ENCODE results near the gene RIPOR2.

- TF ChIP-seq PRDM1 (tag by site-specific recombination; IDR thresholded peaks at IDR 0.05) (no peak), CTCF (tag by site-specific recombination; IDR thresholded peaks at IDR 0.05) (no peak), ZNF239 (tag by site-specific recombination; IDR thresholded peaks at IDR 0.05) (no peak), ZNF214 (tag by site-specific recombination; IDR thresholded peaks at IDR 0.05; ENCODE audit: borderline replicate concordance) (no peak), ZNF404 (tag by site-specific recombination; IDR thresholded peaks at IDR 0.05) (no peak), ZNF350 (tag by site-specific recombination; IDR thresholded peaks at IDR 0.05) (no peak)
These were observed 63.0 kb downstream of the RIPOR2 start for GRCh38 chr6:24872779-24873178.

Data from HEK293 (cell line).